HG03565 (cell line): ENCODE results near the gene FKBP5.
"Not testable (repeated sequence)": the region's sequence is repeated elsewhere in the genome, so short reads cannot be mapped to it uniquely, and the experiment has no call there.

ENCODE experiments used
- ATAC-seq: cut with Tn5 transposase; IDR thresholded peaks from one replicate; pipeline ENCODE4 v1.9.1; 2021; ENCODE audit warnings: mild to moderate bottlenecking, moderate library complexity; ENCODE audit not compliant: unreplicated experiment

The FKBP5 gene

GRCh38 chr6:35589904-35590303, 98.8 kb downstream of the FKBP5 start:
- ATAC-seq: no peak

GRCh38 chr6:35589201-35589739, 99.4 kb downstream of the FKBP5 start:
- no peak for ATAC-seq

GRCh38 chr6:35587167-35587566, 101.5 kb downstream of the FKBP5 start:
- no peak for ATAC-seq

GRCh38 chr6:35586542-35586941, 102.2 kb downstream of the FKBP5 start:
- no peak for ATAC-seq

GRCh38 chr6:35585658-35586057, 103.1 kb downstream of the FKBP5 start:
- ATAC-seq: no peak

GRCh38 chr6:35583893-35584688, 104.6 kb downstream of the FKBP5 start:
- no peak for ATAC-seq

GRCh38 chr6:35582315-35582714, 106.4 kb downstream of the FKBP5 start:
- ATAC-seq: no peak

GRCh38 chr6:35581633-35582032, 107.1 kb downstream of the FKBP5 start:
- no peak for ATAC-seq

GRCh38 chr6:35580836-35581235, 107.9 kb downstream of the FKBP5 start:
- no peak for ATAC-seq

GRCh38 chr6:35576682-35577081, 112.0 kb downstream of the FKBP5 start:
- ATAC-seq: no peak

GRCh38 chr6:35573495-35574110, 115.1 kb downstream of the FKBP5 start:
- no peak for ATAC-seq

GRCh38 chr6:35570885-35571330, 117.8 kb downstream of the FKBP5 start:
- not testable (repeated sequence) for ATAC-seq

GRCh38 chr6:35569011-35569461, 119.7 kb downstream of the FKBP5 start:
- ATAC-seq: no peak

GRCh38 chr6:35566794-35567193, 121.9 kb downstream of the FKBP5 start:
- no peak for ATAC-seq

GRCh38 chr6:35564733-35565132, 124.0 kb downstream of the FKBP5 start:
- ATAC-seq: no peak

- no peak for ATAC-seq
Measured at GRCh38 chr6:35562060-35562459, 126.7 kb downstream of the FKBP5 start.

GRCh38 chr6:35561113-35561512, 127.6 kb downstream of the FKBP5 start:
- ATAC-seq: no peak

- no peak for ATAC-seq
Measured at GRCh38 chr6:35558571-35558970, 130.1 kb downstream of the FKBP5 start.

- no peak for ATAC-seq
Measured at GRCh38 chr6:35557239-35557638, 131.5 kb downstream of the FKBP5 start.

GRCh38 chr6:35554811-35555210, 133.9 kb downstream of the FKBP5 start:
- no peak for ATAC-seq

- no peak for ATAC-seq
Measured at GRCh38 chr6:35553315-35553714, 135.4 kb downstream of the FKBP5 start.

GRCh38 chr6:35552285-35552917, 136.3 kb downstream of the FKBP5 start:
- ATAC-seq: no peak
